ENCODE measurements around the gene SERPINC1.
"Not testable (repeated sequence)": the region's sequence is repeated elsewhere in the genome, so short reads cannot be mapped to it uniquely, and the experiment has no call there.

SERPINC1 gene

DNA sequence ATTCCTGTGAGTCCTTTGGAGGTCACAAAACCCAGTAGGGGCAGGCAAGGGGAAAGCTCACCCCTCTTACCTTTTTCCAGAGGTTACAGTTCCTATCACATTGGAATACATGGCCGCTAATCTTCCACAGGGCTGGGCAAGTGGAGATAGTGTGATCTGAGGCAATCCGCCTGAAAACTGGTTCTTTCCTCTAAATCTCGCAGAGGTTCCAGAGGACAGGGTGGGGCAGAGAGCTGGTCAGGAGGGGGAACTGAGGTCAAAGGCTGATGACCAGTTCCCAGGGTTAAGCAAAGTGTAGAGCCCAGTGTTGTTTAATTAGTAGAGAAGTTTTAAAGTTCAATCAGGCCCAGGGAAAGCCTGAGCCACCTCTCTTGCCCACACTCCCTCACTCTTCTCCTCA lies at the start of gene SERPINC1:
Gene SERPINC1, minus strand, starts transcription at position 179 of the 400 bp plus-strand sequence. Its CDS starts 68 bp downstream, at position 111.
- no peak for DNase-seq

DNA sequence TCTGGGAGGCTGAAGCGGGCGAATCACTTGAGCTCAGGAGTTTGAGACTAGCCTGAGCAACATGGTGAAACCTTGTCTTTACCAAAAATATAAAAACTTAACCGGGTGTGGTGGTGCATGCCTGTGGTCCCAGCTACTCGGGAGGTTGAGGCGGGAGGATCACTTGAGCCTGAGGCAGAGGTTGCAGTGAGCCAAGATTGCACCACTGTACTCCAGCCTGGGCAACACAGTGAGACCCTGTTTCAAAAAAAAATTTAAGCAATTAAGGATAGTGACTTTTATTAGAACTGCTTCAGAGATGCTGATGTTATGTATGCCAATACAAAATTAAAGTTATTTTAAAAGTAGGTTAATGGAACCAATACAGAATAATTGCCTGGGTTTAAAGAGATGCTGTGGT lies 48.8 kb upstream of the SERPINC1 start:
- not testable (repeated sequence) for DNase-seq

DNA sequence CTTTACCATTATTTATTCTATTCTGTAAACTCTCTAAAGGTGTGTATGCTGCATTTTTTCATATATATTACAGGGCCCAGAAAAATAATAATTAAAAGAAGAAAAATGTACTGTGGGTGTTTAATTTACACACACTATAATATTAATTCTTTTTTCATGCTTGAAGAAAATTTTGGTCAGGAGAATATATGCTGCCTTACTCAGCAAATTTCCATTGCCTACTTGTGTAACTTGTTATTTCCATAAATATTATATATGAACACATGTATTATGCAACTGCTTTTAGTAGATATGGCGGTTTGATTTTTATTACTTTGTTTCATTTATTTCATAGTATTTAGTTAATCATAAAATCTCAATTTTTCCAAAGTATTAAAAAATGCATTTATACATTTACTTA lies 46.4 kb upstream of the SERPINC1 start:
- no peak for DNase-seq

DNA sequence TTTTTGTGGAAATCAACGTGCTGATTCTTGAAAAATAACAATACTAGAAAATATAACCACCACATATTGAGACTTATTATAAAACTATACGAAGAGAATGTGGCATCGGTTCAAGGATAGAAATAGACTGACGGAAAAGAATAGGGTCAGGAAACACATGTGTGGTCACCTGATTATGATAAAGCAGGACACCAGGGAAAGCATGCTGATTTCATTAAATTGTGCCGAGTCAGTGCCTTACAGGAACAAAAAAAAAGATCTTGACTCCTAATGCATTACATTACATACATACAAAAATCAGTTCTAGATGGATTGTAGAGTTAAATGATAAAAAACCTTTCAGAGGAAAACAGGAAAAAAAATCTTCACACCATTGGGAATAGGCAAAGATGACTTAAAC lies 43.5 kb upstream of the SERPINC1 start:
- DNase-seq, result no peak

DNA sequence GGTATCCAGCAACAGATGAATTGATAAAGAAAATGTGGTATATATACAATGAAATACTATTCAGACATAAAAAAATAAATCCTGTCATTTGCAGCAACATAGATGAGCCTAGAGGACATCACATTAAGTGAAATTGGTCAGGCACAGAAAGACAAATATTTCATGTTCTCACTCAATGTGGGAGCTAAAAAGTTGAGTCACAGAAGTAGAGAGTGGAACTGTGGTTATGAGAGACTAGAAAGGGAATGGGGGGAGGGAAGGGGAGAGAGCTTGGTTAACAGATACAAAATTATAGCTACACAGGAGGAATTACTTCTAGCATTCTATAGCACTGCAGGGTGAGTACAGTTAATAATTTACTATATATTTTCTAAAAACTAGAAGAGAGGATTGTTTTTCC lies 37.1 kb upstream of the SERPINC1 start:
- DNase-seq, result no peak

DNA sequence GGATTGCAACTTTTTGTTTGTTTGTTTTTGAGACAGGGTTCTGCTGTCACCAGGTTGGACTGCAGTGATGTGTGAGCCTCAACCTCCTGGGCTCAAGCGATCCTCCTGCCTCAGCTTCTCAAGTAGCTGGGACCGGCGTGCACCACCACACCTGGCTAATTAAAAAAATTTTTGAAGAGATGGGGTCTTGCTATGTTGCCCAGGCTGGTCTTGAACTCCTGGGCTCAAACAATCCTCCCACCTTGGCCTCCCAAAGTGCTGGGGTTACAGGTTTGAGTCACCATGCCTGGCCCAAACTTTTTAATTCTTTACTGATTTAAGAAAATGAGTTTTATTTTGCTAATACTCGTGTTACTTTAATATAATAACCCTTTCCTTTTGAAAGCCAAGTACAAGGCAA lies 31.5 kb upstream of the SERPINC1 start:
- no peak for DNase-seq

DNA sequence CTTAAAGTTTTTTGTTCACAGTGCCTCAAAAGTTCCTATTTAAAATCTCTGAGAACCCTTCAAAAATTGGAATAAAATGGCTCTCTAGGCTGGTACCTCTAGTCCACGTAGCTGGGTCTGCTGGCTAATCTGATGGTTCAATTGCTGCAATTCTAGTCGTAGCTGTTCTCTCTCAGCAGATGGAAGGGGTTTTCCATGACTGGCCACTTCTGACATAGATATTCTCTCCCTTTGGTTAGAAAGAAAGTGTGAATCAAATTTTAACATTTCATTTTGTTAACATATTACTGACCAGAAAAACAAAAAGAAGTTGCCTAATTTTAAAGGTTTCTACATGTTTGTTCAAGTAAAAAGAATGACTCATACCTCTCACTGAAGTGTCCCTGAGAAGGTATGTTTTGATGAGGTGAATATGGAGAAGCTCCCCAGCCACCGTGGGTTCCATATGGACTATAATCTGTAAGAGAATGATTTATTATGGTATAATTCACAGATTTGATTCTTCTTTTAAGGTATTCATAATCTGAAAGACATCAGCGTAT lies 29.3 kb upstream of the SERPINC1 start:
- no peak for DNase-seq

DNA sequence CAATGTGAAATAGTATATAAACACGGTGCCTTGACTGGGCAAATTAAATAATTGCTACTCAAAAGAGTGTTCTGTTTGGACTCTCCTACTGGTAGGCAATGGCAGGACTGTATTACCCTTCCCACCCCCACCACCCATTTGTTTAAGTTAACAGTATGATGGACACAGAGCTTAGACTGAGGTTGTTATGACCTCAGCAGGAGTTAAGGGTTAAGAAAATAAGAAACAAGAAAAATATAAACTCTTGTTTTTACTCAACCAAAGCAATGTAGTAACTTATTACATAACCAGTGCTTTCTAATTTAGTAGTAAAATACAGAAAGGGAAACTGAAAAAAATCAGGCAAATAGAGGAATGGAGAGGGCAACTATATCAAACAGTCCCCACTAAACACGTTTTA lies 19.9 kb upstream of the SERPINC1 start:
- no peak for DNase-seq

DNA sequence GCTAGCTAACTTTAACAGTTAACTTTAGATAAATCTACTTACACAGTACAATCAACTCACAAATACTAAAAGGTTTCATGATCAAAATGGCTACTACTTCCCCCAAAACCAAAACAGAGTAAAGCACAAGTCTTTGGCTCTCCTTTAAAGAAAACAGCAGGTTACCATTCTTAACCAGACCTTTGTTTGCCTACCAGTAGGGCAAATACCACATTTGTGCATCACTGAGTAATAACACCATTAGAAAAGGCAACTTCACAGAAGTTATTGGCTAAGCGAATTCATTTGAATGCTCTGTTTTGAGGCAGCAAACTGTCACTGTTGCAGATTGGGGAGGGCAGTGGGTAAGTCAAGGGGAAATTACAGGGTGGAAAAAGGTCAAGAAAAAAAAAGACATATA lies 17.3 kb upstream of the SERPINC1 start:
- DNase-seq, result no peak

DNA sequence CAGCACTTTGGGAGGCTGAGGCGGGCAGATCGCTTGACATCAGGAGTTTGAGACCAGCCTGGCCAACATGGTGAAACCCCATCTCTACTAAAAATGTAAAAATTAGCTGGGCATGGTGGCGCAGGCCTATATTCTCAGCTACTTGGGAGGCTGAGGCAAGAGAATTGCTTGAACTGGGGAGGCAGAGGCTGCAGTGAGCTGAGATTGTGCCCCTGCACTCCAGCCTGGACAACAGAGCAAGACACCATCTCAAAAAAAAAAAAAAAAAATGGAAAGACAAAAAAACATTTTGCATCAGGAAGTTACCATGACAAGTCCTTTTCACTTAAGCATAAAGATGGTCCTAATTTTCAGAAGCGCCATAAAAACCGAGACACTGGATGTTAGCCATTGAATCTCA lies 13.4 kb upstream of the SERPINC1 start:
- not testable (repeated sequence) for DNase-seq

DNA sequence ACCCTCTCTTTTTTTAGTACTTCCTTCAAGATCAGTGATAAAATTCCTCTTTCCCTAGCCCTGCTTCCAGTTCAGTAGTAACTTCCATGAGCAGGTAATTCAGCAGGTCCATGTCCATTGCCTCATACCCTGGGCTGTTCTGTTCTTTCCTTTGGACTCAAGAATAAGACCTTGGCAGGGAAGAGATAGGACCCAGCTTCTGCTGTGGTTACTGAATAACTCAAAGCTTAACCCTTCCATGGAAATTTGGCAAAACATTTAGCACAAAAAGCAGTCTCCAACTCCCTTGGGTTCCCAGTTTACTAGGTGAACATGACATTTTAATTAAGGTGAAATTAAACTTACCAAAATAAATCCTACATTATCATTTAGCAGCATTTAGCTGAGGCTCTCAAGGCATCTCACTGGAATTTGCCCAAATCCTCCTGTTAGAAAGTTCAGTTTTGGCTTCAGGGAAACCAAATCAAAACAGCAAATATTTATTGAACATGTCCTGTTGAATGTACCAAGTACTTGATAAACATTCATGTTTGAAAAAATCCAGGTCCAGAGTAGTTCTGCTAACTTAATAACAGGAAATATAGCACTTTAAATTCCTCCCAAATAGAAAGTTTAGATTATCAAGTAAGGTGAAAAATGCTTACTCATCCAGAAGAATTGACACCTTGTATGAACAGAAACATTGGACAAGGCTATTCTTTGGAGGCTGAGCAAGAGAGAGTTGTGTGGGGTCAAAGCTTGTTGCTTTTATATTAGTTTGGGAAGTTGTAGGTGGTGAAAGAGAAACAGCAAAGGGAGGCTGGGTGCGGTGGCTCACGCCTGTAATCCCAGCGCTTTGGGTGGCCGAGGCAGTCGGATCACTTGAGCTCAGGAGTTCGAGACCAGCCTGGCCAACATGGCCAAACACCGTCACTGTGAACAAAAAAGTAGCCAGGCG lies 8.4 kb upstream of the SERPINC1 start:
- no peak for DNase-seq

DNA sequence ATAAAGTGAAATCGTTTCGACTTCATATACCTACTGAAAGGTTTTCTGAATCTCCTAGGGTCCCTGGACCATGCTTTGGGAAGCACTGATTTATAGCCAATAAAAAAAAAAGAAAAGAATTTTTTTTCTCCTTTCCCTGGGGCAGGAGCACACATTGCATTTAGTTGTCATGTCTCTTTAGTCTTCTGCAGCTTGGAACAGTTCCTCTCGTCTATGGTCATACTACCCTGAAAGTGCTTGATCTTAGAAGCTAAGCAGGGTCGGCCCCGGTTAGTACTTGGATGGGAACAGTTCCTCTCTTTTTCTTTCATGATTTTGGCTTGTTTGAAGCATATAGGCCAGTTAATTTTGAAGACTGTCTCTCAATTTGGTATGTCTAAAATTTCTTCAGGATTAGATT lies 3.7 kb upstream of the SERPINC1 start:
- DNase-seq, result no peak

DNA sequence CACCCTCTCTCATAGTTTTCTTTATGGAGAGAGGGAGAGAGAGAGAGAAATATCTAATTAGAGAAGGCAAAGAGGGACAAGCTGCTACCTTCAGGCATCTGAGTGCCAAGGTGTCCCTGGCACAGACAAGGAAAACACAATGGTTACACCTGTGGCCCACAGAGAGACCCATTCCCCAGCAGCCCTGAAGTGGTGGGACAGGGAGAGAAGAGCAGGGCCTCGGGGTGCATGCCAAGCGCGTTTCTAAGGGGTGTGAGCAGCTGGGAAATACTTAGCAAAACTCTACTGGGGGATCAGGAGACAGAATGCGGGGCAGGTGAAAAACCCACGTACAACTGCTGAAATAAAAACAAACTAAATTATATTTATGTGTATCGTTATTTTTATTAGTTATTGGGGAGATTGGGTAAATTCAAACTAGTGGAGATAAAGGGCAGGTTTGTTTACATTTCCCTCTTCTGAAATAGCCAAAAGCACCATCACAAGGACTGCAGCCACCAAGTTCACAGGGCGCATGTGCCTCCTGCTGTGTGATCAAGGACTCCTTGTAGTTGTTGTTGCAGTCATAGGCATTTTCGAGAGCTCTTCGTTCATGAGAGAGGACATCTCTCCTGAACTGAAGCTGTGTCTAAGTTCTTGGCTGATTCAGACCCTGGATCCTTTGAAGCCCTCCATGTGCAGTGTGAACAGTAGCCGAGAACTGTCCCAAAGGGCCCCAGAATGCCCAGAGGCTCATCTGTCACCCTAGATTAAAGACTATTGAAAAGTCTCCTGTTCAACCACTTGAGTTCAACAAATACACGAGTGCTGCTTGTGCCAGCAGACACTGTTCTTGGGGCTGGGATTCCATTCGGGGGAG lies 737 bp upstream of the SERPINC1 start:
- DNase-seq, result no peak

DNA sequence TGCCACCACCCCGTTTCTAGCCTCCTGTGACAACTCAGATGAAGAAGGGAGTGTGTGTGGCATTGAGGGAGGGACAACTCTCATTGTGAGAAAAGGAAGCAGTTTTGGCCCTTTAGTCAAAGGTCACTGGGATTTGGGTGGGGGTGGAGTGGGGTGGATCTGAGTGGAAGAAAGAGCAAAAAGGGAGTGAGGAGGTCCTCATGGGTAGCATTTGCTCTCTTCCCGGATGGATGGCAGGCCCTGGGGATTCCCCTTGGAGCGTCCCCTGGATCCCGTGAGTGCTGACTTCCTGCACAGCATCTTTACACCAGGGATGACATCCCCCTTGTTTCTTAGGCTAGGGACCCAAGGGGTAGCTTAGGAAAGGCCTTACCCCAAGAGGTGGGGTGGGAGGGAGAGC lies 460 bp downstream of the SERPINC1 start:
- DNase-seq, result no peak

DNA sequence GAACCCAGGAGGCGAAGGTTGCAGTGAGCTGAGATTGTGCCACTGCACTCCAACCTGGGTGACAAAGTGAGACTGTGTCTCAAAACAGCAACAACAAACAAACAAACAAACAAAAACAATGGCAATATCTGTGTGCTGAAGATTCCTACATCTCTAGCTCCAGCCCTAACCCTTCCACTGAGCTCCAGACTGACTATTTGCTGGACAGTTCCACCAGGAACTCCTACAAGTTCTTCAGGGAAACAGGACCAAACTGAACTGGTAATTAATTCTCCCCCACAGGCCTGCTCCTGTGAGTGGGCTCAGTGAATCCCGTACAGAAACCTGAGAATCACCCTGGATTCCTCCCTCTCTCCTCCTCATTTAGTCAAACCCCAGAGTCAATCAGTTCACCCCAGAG lies 1.5 kb downstream of the SERPINC1 start:
- DNase-seq, result no peak

DNA sequence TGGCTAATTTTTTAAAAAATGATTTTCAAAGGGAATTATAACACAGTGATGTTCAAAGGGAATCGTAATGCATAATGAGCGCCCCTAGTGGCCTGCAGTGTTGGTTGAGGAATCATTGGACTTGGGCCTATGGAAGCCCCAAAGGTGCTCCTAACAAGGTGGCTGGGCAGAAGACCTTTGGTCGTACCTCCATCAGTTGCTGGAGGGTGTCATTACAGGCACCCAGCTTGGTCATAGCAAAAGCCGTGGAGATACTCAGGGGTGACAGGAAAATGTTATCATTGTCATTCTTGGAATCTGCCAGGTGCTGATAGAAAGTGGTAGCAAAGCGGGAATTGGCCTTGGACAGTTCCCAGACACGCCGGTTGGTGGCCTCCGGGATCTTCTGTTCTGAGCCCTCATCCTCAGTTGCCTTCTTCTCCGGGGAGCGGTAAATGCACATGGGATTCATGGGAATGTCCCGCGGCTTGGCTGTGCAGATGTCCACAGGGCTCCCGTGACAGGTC lies 2.7 kb downstream of the SERPINC1 start:
- no peak for DNase-seq

DNA sequence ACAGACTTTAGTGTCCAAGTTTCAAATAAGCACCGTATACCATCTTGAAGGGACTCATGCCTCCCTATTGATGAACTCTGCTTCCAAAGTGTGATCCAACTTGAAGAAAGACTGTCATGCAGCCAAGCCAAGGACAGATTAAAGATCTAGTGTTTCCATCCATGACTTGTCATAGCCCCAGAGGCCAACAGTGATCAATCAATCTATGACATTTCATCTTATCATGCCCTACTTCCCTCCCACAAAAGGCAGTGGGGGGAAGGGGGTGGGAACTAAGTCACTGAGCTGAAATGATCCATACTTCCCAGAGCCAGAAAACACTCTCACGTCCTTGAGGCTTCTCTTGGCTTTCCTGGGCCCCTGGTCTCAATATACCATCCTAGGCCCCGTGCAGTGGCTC lies 4.0 kb downstream of the SERPINC1 start:
- no peak for DNase-seq

DNA sequence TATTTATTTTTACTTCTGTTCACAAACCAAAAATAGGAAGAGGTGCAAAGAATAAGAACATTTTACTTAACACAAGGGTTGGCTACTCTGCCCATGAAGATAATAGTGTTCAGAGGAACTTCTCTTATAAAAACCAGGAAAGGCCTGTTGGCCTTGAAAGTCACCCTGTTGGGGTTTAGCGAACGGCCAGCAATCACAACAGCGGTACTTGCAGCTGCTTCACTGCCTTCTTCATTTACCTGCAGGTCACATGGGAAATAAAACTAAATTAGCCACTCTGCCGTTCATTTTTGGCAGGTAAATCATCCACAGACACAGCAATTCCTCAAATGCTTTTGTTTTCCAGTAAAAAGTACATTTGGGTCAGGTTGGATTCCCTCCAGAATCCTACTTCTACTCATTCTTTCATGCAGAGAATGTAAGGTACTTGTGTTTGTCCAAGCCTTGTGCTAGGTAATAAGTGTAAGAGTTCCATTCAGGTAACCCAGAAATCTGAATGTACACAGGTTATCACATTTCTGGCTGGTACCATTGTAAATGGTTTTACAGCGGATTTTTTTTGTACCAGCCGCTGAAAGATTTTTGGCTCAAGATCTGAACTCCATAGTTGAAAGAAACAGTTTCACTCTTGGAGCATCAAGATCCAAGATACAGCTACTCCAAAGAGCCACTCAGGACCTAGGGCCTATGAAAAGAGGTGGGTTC lies 13.1 kb downstream of the SERPINC1 start:
- DNase-seq, result no peak

DNA sequence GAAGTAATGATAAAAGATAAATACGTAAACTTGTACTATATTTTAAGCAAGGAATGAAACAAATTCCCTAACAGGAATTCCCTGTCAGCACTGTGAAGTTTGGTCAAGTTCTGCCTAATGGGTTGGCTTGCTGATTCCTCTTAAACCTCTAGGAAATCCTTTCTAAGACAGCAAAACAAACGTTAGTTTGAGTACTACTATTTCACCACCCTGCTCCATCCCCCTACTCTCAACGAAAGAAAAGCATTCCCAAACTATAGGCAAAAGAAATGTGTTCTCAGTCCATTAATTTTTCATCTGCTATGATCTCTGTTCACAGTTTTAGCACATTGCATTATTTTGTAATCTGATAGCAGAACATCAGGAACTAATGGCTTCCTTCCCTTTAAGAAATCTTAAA lies 16.1 kb downstream of the SERPINC1 start:
- no peak for DNase-seq

DNA sequence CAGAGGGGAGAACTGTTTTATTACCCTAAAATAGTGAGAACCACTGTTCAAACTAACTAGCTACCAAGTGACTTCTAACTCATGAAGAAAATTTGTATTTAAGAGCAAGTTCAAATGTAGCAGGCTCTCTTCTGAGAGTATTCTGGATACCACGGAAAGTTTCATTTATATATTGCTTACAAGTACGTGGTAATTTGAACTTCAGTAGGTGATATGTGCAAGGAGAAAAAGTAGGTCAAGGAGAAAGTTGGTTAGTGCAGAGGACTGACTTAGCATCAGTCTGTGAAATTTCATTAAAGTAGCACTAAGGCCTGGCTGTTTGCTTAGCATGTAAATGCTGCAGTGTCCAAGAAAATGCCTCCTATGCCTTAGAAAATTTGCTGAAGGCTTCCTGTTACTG lies 16.7 kb downstream of the SERPINC1 start:
- no peak for DNase-seq

DNA sequence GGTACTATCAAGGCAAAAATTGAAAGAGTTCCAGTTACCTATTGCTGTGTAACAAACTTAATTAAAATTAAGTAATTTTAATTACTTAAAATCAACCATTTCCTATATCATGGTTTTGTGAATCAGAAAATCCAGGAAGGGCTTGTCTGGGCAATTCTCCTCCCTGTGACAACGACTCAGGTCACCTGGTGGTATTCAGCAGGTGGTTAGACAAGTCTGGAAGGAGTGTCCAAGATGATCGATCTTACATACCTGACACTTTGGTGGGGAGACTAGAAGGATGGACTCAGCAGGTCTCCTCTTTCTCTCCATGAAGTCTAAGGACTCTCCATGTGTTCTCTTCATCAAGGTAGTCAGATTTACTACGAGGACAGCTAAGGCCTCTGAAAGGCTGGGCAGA lies 22.9 kb downstream of the SERPINC1 start:
- no peak for DNase-seq

DNA sequence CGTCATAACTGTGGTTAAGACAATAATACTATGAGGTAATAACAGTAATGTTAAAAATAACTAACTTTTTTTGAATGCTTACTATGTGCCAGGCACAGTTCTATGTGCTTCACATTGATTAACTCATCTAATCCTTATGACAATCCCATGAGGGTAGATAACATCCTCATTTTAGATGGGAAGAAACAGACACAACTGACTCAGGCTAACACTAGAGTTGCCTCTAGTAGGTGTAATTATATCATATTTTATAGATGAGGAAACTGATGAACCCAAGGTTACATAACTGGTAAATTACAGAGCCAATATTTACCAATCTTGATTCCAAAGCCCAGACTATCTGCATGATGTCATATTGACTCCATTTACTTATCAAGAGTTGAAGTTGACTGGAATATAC lies 23.5 kb downstream of the SERPINC1 start:
- DNase-seq, result no peak

DNA sequence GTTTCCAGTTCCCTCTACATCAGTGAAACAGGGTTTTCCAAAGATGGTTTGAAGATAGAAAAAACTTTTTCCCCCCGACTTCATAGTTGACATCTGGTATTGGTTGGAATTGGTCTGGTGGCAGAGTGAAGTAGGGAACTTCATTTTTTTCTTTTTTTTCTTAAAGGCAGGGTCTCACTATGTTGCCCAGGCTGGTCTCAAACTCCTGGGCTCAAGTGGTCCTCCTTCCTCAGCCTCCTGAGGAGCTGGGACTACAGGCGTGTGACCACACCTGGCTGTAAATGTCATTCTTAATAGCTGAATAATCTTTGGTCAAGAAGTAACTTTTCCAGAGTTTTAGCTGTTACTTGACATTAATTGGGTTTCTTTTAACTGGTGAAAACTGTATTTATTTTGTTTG lies 27.2 kb downstream of the SERPINC1 start:
- no peak for DNase-seq

Measured in NCI-H345 (cell line).